Smooth muscle cell (in vitro differentiated cells): ENCODE data around the gene FUT3. TPM values are rescaled to one million over a fixed set of nuclear protein-coding genes. Genes with fewer than 3 reads are reported as not detected.
"Not testable (repeated sequence)": the region's sequence is repeated elsewhere in the genome, so short reads cannot be mapped to it uniquely, and the experiment has no call there.

Source experiments
- DNase-seq: peaks from one replicate; lab custom pipeline; 2025; ENCODE audit not compliant: unreplicated experiment; lab: John Stamatoyannopoulos, UW
- H2AFZ ChIP-seq: fragments of 200-600 bp; sonication (generic); 2 replicates; pipeline ENCODE4 v1.6.0; 2016; ENCODE audit warnings: antibody characterized with exemption, low read depth, mild to moderate bottlenecking
- H3F3A ChIP-seq: fragments of 200-600 bp; sonication (generic); 2 replicates; pipeline ENCODE4 v1.6.0; 2017; ENCODE audit warnings: antibody characterized with exemption, low read depth
- H3K27ac ChIP-seq: fragments of 200-600 bp; sonication (generic); 2 replicates; pipeline ENCODE4 v1.5.1; 2016; ENCODE audit warnings: low read depth, mild to moderate bottlenecking
- H3K27me3 ChIP-seq: fragments of 200-600 bp; sonication (generic); 2 replicates; pipeline ENCODE4 v1.6.1; 2016; ENCODE audit warnings: low read depth, mild to moderate bottlenecking
- H3K36me3 ChIP-seq: fragments of 200-600 bp; sonication (generic); 2 replicates; pipeline ENCODE4 v1.5.1; 2016; ENCODE audit warnings: low read depth
- H3K4me1 ChIP-seq: fragments of 200-600 bp; sonication (generic); 2 replicates; pipeline ENCODE4 v1.5.1; 2016; ENCODE audit warnings: low read depth
- H3K4me2 ChIP-seq: fragments of 200-600 bp; sonication (generic); 2 replicates; pipeline ENCODE4 v1.6.0; 2016; ENCODE audit warnings: mild to moderate bottlenecking
- H3K4me3 ChIP-seq: fragments of 200-600 bp; sonication (generic); 2 replicates; pipeline ENCODE4 v1.5.1; 2016; ENCODE audit warnings: mild to moderate bottlenecking
- H3K79me2 ChIP-seq: fragments of 200-600 bp; sonication (generic); 2 replicates; pipeline ENCODE4 v1.6.0; 2016; ENCODE audit warnings: low read depth, mild to moderate bottlenecking
- H3K9ac ChIP-seq: fragments of 200-600 bp; sonication (generic); 2 replicates; pipeline ENCODE4 v1.6.0; 2016; ENCODE audit warnings: low read depth
- H3K9me3 ChIP-seq: fragments of 200-600 bp; sonication (generic); replicated peaks from 2 replicates; pipeline ENCODE4 v1.5.1; 2016; ENCODE audit warnings: low read depth
- H4K20me1 ChIP-seq: fragments of 200-600 bp; sonication (generic); 2 replicates; pipeline ENCODE4 v1.6.0; 2016; ENCODE audit warnings: low read depth
- WGBS: methylation state at CpG from one replicate; pipeline ENCODE4 v1.1.7; 2016; ENCODE audit warnings: low lambda C conversion rate; 5-methylcytosine and 5-hydroxymethylcytosine counted together
- polyA plus RNA-seq: library from polyadenylated mRNA; unstranded; fragments of >200 nt; fragmentation: Nextera tagmentation; extraction: Ambion mirVana; gene quantifications from 2 replicates; pipeline ENCODE4 v1.2.1, GENCODE V29; 2016
- total RNA-seq: library from RNA; depleted of rRNA; stranded (reverse); fragments of >200 nt; gene quantifications from 2 replicates; pipeline ENCODE4 v1.2.3, GENCODE V29; 2014
- TF ChIP-seq, protein P1 (sequence below): fragments of 200-600 bp; sonication (generic); IDR thresholded peaks from 2 replicates; pipeline ENCODE4 v1.5.1; 2017; ENCODE audit warnings: borderline replicate concordance, mild to moderate bottlenecking, antibody characterized with exemption; ENCODE audit not compliant: insufficient read depth, poor library complexity, severe bottlenecking

The FUT3 gene
- total and polyA plus RNA-seq, 2 experiments from 2014 or later: 0.24 to 0.58 TPM

DNA sequence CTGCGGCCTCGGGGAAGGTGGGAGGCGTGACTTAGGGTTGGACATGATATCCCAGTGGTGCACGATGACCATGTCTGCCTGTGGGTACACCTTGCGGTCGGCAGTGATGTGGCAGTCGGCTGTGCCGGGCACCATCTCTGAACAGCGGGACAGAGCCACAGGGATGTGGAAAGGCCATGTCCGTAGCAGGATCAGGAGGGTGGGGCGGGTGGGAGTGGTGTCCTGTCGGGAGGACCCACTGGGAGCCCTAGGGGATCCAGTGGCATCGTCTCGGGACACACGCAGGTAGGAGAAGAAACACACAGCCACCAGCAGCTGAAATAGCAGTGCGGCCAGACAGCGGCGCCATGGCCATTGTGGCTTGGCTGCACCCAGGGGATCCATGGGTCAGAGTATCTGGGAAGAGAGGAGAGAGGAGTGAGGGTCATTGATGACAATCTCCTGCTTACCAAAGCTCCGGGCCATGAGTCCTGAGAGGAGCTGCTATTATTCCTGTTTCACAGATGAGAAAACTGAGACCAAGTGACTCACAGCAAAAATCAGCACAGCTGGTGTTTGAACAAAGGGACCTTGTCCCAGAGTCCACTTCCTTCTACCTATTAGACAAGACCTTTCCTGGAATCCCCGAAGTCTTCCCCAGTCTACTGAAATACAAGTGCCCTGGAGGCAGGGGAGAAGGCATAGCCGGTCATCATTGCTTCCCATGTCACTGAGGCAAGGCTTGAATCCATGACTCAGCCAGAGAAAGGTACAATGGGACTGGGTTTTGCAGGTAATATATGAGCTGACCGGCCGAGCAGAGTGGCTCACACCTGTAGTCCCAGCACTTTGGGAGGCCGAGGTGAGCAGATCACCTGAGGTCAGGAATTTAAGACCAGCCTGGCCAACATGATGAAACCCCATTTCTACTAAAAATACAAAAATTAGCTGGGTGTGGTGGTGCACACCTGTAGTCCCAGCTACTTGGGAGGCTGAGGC, 6.5 kb downstream of the FUT3 start:
- H3K4me2 ChIP-seq: no peak overlapping the region
- no peaks in the 10 kb centered on the region for H3K27me3 ChIP-seq
- H3K36me3 ChIP-seq: no peaks in the 10 kb centered on the region
- no peak overlapping the region for H3K4me3 ChIP-seq
- TF ChIP-seq, protein P1, sequence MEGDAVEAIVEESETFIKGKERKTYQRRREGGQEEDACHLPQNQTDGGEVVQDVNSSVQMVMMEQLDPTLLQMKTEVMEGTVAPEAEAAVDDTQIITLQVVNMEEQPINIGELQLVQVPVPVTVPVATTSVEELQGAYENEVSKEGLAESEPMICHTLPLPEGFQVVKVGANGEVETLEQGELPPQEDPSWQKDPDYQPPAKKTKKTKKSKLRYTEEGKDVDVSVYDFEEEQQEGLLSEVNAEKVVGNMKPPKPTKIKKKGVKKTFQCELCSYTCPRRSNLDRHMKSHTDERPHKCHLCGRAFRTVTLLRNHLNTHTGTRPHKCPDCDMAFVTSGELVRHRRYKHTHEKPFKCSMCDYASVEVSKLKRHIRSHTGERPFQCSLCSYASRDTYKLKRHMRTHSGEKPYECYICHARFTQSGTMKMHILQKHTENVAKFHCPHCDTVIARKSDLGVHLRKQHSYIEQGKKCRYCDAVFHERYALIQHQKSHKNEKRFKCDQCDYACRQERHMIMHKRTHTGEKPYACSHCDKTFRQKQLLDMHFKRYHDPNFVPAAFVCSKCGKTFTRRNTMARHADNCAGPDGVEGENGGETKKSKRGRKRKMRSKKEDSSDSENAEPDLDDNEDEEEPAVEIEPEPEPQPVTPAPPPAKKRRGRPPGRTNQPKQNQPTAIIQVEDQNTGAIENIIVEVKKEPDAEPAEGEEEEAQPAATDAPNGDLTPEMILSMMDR: no peak
- H3K4me1 ChIP-seq: no peaks in the 10 kb centered on the region
- no peaks in the 10 kb centered on the region for H4K20me1 ChIP-seq
- H3K27ac ChIP-seq: no peak overlapping the region
- DNase-seq: no peak
- no peak overlapping the region for H3K9ac ChIP-seq
- H2AFZ ChIP-seq: no peak overlapping the region
- 90% methylated on average over 24 of the region's 24 CpGs for WGBS
- H3K9me3 ChIP-seq: no peaks in the 10 kb centered on the region
- H3F3A ChIP-seq: no peaks in the 10 kb centered on the region
- H3K79me2 ChIP-seq: no peaks in the 10 kb centered on the region

GRCh38 chr19:5843295-5843927, 7.8 kb downstream of the FUT3 start:
- no peak overlapping the region for H3K27ac ChIP-seq
- H3K27me3 ChIP-seq: no peaks in the 10 kb centered on the region
- H3K9me3 ChIP-seq: no peaks in the 10 kb centered on the region
- H3K79me2 ChIP-seq: no peaks in the 10 kb centered on the region
- H3K36me3 ChIP-seq: no peaks in the 10 kb centered on the region
- TF ChIP-seq, protein P1: no peak
- H3K4me3 ChIP-seq: no peak overlapping the region
- WGBS: 92% methylated on average over 21 of the region's 21 CpGs
- DNase-seq: no peak
- no peaks in the 10 kb centered on the region for H4K20me1 ChIP-seq
- H3K4me2 ChIP-seq: no peak overlapping the region
- no peaks in the 10 kb centered on the region for H3F3A ChIP-seq
- no peak overlapping the region for H2AFZ ChIP-seq
- H3K4me1 ChIP-seq: no peaks in the 10 kb centered on the region
- H3K9ac ChIP-seq: no peak overlapping the region

DNA sequence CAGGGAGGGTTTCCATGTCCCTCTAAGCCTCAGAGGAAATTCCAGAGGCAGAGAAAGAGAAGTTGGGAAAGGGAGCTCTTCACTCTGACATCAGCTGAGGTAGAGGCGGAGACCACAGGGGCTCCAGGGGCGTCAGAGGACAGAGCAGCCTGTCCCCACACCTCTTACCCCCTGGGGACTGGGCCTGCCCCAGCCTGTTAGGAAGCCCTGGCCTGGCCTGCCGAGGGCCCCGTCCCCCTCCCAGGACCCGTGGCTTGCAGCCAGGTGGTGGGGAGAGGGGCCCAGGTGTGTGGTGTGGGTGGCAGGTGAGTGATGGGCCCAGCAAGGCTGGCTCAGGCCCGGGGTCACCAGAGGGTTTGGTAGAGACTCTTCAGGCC, 9.5 kb downstream of the FUT3 start:
- not testable (repeated sequence) for H3K79me2 ChIP-seq, DNase-seq, H3K9ac ChIP-seq, H3K4me1 ChIP-seq, H3K36me3 ChIP-seq, H3K27ac ChIP-seq, H3F3A ChIP-seq, H3K4me2 ChIP-seq, H4K20me1 ChIP-seq, H3K9me3 ChIP-seq, H3K4me3 ChIP-seq, H3K27me3 ChIP-seq, H2AFZ ChIP-seq
- WGBS: 95% methylated on average over 5 of the region's 6 CpGs
